Nephron progenitor cell (in vitro differentiated cells): Measurements from ENCODE around the gene LRFN4.

Source experiments
- DNase-seq: peaks from one replicate; pipeline ENCODE4 v3.0.0; 2021
- H3K27ac Mint-ChIP-seq: 2 replicates; pipeline ENCODE4 v1.8.0; 2021; ENCODE audit warnings: mild to moderate bottlenecking, moderate library complexity, mixed read lengths
- H3K27me3 Mint-ChIP-seq: 2 replicates; pipeline ENCODE4 v1.8.0; 2021; ENCODE audit warnings: mild to moderate bottlenecking, low read depth, mixed read lengths; ENCODE audit not compliant: poor library complexity
- H3K36me3 Mint-ChIP-seq: 2 replicates; pipeline ENCODE4 v1.8.0; 2021; ENCODE audit warnings: low read depth, mixed read lengths
- H3K4me1 Mint-ChIP-seq: 2 replicates; pipeline ENCODE4 v1.8.0; 2021; ENCODE audit warnings: mixed read lengths
- H3K4me3 Mint-ChIP-seq: 2 replicates; pipeline ENCODE4 v1.8.0; 2021; ENCODE audit warnings: mild to moderate bottlenecking, moderate library complexity, mixed read lengths
- H3K9me3 Mint-ChIP-seq: 2 replicates; pipeline ENCODE4 v1.8.0; 2021; ENCODE audit warnings: mild to moderate bottlenecking, moderate library complexity, mixed read lengths
- TF ChIP-seq, protein P1 (sequence below): fragments of 200-600 bp; sonication (generic); IDR thresholded peaks from 2 replicates; pipeline ENCODE4 v1.5.0; 2021; ENCODE audit warnings: antibody characterized with exemption

The LRFN4 gene

DNA sequence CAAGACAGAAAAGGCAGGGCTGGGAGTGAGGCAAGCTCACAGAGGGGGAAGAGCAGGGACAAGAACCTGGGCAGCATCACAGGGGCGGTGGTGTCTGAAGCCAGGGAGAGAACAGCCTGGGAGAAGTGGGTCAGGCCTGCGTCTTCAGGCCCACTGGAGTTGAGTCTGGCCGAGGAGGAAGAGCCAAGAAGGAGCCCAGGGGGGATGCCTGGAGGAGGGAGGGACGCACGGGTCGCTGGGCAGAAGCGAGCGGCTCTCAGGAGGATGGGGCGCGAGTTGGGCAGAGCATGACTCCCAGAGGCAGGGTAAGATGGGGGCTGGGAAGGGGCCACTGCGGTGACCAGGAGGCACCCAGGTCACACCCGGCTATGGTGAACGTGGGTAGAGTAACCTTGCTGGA is 18.5 kb downstream of the LRFN4 start:
- H3K4me3 Mint-ChIP-seq: no peak overlapping the region
- H3K9me3 Mint-ChIP-seq: no peaks in the 10 kb centered on the region
- no peak for DNase-seq
- peak overlapping the region; percentile 70 for H3K27ac Mint-ChIP-seq
- no peaks in the 10 kb centered on the region for H3K27me3 Mint-ChIP-seq
- TF ChIP-seq, protein P1, sequence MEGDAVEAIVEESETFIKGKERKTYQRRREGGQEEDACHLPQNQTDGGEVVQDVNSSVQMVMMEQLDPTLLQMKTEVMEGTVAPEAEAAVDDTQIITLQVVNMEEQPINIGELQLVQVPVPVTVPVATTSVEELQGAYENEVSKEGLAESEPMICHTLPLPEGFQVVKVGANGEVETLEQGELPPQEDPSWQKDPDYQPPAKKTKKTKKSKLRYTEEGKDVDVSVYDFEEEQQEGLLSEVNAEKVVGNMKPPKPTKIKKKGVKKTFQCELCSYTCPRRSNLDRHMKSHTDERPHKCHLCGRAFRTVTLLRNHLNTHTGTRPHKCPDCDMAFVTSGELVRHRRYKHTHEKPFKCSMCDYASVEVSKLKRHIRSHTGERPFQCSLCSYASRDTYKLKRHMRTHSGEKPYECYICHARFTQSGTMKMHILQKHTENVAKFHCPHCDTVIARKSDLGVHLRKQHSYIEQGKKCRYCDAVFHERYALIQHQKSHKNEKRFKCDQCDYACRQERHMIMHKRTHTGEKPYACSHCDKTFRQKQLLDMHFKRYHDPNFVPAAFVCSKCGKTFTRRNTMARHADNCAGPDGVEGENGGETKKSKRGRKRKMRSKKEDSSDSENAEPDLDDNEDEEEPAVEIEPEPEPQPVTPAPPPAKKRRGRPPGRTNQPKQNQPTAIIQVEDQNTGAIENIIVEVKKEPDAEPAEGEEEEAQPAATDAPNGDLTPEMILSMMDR: no peak
- no peaks in the 10 kb centered on the region for H3K36me3 Mint-ChIP-seq
- peaks cover 63% of the 10 kb centered on the region for H3K4me1 Mint-ChIP-seq

DNA sequence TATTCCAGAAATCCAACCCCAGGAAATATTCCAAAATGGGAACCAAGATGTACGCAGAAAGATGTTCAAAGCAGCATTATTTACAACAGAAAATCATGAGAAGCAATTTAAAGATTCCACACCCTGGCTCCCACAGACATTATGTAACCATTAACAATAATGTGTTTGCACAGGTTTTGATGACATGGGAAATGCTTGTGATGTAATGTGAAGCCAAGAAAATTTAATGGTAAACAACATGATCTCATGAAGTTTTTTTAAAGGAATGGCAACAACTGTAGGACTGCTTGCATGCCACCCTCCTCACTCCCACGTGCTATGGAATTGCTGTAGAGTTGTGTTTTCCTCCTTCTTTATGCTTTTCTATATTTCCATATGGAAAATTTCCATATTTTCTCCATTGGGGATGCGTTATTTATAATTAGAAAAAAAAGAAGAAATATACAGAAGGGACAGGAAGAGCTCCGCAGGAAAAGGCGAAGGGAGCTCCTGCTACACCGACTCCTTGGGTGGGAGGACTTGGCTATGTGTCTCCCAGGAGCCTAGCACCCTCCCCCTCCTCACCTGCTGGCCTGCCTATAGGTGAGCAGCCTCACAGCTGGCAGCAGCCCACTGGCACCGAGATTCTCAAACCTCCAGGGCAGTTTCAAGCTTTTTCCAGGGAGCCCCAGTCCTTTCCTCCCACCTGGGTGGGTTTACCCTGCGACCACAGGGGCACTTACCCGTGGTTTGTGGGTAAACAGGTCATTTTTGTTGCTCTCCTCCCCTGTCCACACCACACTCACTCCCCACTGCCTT is 20.9 kb downstream of the LRFN4 start:
- H3K4me3 Mint-ChIP-seq: no peak overlapping the region
- TF ChIP-seq, protein P1: no peak
- H3K9me3 Mint-ChIP-seq: no peaks in the 10 kb centered on the region
- H3K4me1 Mint-ChIP-seq: peaks cover 87% of the 10 kb centered on the region
- no peak for DNase-seq
- H3K27me3 Mint-ChIP-seq: no peaks in the 10 kb centered on the region
- no peak overlapping the region for H3K27ac Mint-ChIP-seq
- no peaks in the 10 kb centered on the region for H3K36me3 Mint-ChIP-seq

DNA sequence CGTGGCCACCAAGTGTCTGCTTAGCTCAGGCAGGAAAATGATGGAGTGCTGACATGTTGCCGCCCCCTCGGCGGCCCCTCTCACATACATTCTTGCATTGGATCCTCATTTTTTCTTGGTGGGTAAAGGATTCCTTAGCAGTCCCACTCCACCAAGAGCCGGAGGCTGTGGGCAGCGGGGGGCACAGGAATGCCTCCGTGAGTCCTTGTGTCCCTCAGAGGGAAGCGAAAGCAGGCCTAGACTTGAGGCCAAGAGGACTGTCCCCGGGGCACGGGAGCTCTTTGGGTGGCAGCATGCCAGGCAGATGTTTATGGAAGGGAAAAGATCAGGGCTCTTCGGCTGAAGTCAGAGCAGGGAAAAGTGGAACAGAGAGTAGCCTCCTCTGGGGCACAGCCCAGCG is 21.6 kb downstream of the LRFN4 start:
- Mint-ChIP-seq H3K9me3 (no peaks in the 10 kb centered on the region), H3K36me3 (no peaks in the 10 kb centered on the region), H3K4me1 (peaks cover 94% of the 10 kb centered on the region), H3K27ac (no peak overlapping the region), H3K27me3 (no peaks in the 10 kb centered on the region), H3K4me3 (no peak overlapping the region)
- TF ChIP-seq, protein P1: no peak
- DNase-seq: no peak

DNA sequence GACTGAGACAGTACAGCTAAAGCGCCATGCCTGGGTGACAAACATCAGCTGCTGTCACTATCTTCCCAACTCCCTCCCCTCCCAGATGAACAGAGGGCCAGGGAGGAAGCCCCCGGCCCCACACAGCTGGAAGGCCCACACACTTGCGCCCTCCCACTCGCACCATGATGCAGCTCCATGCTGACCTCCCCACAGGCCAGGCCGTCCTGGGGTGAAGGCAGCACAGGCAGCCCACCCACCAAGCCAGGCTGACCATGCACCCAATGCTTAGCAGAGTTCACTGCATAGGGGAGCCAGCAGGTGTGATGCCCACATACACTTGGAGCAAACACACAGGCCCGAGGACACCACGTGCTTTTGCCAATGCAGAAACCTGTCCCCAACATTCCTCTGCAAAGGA is 22.1 kb downstream of the LRFN4 start:
- H3K27me3 Mint-ChIP-seq: no peaks in the 10 kb centered on the region
- peaks cover 97% of the 10 kb centered on the region for H3K4me1 Mint-ChIP-seq
- DNase-seq: no peak
- no peak overlapping the region for H3K4me3 Mint-ChIP-seq
- H3K36me3 Mint-ChIP-seq: no peaks in the 10 kb centered on the region
- H3K9me3 Mint-ChIP-seq: no peaks in the 10 kb centered on the region
- TF ChIP-seq, protein P1: no peak
- H3K27ac Mint-ChIP-seq: no peak overlapping the region

DNA sequence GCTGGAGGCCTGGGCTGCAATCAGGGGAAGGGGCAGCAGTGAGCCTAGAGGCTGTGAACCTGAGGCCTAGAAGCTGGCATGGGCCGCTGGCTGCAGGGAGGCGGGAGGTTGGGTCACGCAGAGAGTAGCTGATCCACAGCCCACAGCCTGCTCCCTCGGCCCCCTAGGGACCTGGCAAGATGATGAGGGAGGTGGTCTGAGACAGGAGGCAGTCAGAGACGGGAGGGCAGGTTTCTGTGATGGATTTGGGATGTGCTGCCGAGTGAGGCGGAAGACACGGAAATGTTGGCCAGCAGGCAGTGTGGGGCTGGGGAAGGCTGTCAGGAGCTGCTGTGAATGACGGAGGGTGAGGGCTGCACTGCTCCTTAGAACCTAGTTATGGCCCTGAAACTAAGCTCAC is 22.7 kb downstream of the LRFN4 start:
- peaks cover 91% of the 10 kb centered on the region for H3K4me1 Mint-ChIP-seq
- peak overlapping the region; percentile 49 for H3K27ac Mint-ChIP-seq
- H3K4me3 Mint-ChIP-seq: peak overlapping the region; percentile 11
- TF ChIP-seq, protein P1: no peak
- peaks cover under 1% of the 10 kb centered on the region for H3K27me3 Mint-ChIP-seq
- no peaks in the 10 kb centered on the region for H3K9me3 Mint-ChIP-seq
- H3K36me3 Mint-ChIP-seq: no peaks in the 10 kb centered on the region
- no peak for DNase-seq

DNA sequence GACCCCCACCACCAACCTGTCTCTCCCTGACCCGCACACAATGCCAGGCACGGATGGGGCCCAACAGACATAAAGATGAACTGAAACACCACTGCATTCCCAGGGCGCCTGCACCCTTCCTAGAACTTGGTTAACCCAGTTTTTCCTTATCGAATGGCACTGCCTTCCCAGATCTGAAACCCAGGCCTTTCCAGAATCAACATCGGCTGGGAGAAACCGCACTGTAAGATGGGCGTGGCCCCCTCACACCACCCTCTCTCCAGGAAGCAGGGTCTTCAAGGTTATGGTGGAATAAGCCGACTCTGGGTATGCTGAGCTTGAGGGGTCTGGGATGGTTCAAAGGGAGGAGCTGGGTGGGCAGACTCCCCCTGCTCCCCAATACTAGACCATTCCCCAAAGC is 23.1 kb downstream of the LRFN4 start:
- Mint-ChIP-seq H3K9me3 (no peaks in the 10 kb centered on the region), H3K36me3 (no peaks in the 10 kb centered on the region), H3K27ac (no peak overlapping the region), H3K27me3 (peaks cover 3% of the 10 kb centered on the region), H3K4me3 (no peak overlapping the region), H3K4me1 (peaks cover 87% of the 10 kb centered on the region)
- TF ChIP-seq, protein P1: no peak
- DNase-seq: no peak
